GM10266 (cell line): ENCODE results near the gene DOCK9.

Source experiments
- DNase-seq: peaks from one replicate; pipeline ENCODE4 v3.0.0; 2012; ENCODE audit errors: extremely low spot score
- CTCF ChIP-seq: IDR thresholded peaks from 2 replicates; pipeline ENCODE4 v1.5.1; 2012; ENCODE audit warnings: mild to moderate bottlenecking, low read depth; ENCODE audit not compliant: control insufficient read depth, insufficient read depth; ENCODE audit errors: missing control alignments

DOCK9 gene

GRCh38 chr13:98975822-98976261, 2.0 kb downstream of the DOCK9 start:
- TF ChIP-seq CTCF = no peak
- no peak for DNase-seq

GRCh38 chr13:98974053-98974452, 3.8 kb downstream of the DOCK9 start:
- no peak for TF ChIP-seq CTCF
- no peak for DNase-seq

- TF ChIP-seq CTCF = no peak
- no peak for DNase-seq
These were observed 5.2 kb downstream of the DOCK9 start for GRCh38 chr13:98972627-98973026.

- no peak for TF ChIP-seq CTCF
- no peak for DNase-seq
These were observed 5.8 kb downstream of the DOCK9 start for GRCh38 chr13:98972059-98972458.

GRCh38 chr13:98970330-98970729, 7.5 kb downstream of the DOCK9 start:
- no peak for DNase-seq
- TF ChIP-seq CTCF = no peak

- TF ChIP-seq CTCF = no peak
- no peak for DNase-seq
These were observed 10.4 kb downstream of the DOCK9 start for GRCh38 chr13:98967491-98967890.

GRCh38 chr13:98966019-98966418, 11.8 kb downstream of the DOCK9 start:
- DNase-seq = no peak

More at GRCh38 chr13:98966019-98966418, 11.8 kb downstream of the DOCK9 start:
- TF ChIP-seq CTCF = no peak
